PC-3 (cell line): ENCODE data around the gene SRRM1.

Source experiments
- EZH2 ChIP-seq: fragments of 300-600 bp; sonication (generic); IDR thresholded peaks from one replicate; pipeline ENCODE4 v1.6.1; 2017; ENCODE audit warnings: antibody characterized with exemption, mild to moderate bottlenecking, low read length; ENCODE audit not compliant: unreplicated experiment
- TF ChIP-seq, protein P1 (sequence below): fragments of 300-600 bp; sonication (generic); conservative IDR thresholded peaks from 2 replicates; pipeline ENCODE4 v1.5.1; 2017; ENCODE audit warnings: antibody characterized with exemption, low read depth, mild to moderate bottlenecking, low read length

DNA sequence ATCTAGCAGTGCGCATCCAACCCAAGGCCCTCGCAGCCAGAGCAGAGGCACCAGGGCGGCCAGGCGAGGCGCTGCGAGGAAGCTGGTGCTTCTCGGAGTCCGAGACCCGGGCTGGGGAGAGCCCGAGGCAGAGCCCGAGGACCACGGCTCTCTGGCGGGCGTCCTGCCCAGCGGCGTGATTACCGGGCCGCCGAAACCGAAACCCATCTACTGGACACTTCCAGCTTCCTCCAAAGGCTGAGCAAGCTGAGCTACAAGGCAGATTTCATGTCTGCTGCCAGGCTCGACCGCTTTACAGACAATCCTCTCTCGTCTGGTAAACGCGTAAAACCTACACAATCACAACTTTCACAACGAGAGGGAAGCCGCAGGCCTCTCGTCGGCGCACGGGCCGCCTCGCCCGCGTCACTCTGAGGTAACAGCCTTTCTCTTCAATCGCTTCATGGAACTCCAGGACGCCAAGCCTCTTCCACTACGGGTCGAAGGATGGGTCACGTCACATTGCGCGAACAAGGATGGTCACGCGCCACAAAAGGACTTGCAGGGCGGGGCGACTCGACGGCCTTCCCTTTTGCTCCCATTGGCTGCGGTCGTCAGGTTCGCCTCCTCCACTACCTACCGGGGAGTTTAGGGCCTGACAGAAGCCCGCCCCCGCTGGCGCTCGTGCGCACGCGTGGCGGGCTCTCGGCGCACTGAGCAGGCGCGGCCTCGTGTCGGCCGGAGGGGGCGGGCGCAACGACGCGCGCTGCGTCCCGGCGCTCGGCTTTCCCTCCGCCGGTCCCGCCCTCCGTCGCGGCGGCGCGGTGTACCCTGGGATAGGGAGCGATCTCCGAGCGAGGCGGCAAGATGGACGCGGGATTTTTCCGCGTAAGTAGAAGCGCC lies at the start of gene SRRM1:
- TF ChIP-seq, protein P1, sequence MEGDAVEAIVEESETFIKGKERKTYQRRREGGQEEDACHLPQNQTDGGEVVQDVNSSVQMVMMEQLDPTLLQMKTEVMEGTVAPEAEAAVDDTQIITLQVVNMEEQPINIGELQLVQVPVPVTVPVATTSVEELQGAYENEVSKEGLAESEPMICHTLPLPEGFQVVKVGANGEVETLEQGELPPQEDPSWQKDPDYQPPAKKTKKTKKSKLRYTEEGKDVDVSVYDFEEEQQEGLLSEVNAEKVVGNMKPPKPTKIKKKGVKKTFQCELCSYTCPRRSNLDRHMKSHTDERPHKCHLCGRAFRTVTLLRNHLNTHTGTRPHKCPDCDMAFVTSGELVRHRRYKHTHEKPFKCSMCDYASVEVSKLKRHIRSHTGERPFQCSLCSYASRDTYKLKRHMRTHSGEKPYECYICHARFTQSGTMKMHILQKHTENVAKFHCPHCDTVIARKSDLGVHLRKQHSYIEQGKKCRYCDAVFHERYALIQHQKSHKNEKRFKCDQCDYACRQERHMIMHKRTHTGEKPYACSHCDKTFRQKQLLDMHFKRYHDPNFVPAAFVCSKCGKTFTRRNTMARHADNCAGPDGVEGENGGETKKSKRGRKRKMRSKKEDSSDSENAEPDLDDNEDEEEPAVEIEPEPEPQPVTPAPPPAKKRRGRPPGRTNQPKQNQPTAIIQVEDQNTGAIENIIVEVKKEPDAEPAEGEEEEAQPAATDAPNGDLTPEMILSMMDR: no peak; the same call in 1 of the 2 replicates
- TF ChIP-seq EZH2: no peak
